Measurements from ENCODE around the gene ABCA4. TPM values are rescaled to one million over a fixed set of nuclear protein-coding genes. Genes with fewer than 3 reads are reported as not detected.

The ABCA4 gene
- total and polyA plus RNA-seq, 8 donors, result 0.83 to 2.7 (median 1.6) TPM

- H3K9me3 ChIP-seq, result no peaks in the 10 kb centered on the region
- intact Hi-C loops (cut with DNase I), result no loop called here
- H3K4me1 ChIP-seq, result no peaks in the 10 kb centered on the region
- H3K27ac ChIP-seq, result no peak overlapping the region
- TF ChIP-seq, protein P1, sequence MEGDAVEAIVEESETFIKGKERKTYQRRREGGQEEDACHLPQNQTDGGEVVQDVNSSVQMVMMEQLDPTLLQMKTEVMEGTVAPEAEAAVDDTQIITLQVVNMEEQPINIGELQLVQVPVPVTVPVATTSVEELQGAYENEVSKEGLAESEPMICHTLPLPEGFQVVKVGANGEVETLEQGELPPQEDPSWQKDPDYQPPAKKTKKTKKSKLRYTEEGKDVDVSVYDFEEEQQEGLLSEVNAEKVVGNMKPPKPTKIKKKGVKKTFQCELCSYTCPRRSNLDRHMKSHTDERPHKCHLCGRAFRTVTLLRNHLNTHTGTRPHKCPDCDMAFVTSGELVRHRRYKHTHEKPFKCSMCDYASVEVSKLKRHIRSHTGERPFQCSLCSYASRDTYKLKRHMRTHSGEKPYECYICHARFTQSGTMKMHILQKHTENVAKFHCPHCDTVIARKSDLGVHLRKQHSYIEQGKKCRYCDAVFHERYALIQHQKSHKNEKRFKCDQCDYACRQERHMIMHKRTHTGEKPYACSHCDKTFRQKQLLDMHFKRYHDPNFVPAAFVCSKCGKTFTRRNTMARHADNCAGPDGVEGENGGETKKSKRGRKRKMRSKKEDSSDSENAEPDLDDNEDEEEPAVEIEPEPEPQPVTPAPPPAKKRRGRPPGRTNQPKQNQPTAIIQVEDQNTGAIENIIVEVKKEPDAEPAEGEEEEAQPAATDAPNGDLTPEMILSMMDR (IDR thresholded peaks at IDR 0.05), result no peak
- H3K27me3 ChIP-seq, result no peaks in the 10 kb centered on the region
- H3K4me3 ChIP-seq, result no peak overlapping the region
- DNase-seq, result no peak
- ATAC-seq, result no peak
- no peaks in the 10 kb centered on the region for H3K36me3 ChIP-seq
Observed at GRCh38 chr1:93997756-93998155, 123.2 kb downstream of the ABCA4 start.

- Histone ChIP-seq H3K4me3 (no peak overlapping the region), H3K9me3 (no peaks in the 10 kb centered on the region), H3K27ac (no peak overlapping the region), H3K4me1 (peaks cover 0 to 2% of the 10 kb centered on the region in 2 donors), H3K27me3 (no peaks in the 10 kb centered on the region), H3K36me3 (no peaks in the 10 kb centered on the region)
- DNase-seq (no peak), ATAC-seq (no peak)
- intact Hi-C loops (cut with DNase I), result no loop called here
- TF ChIP-seq, protein P1 (IDR thresholded peaks at IDR 0.05), result no peak
Observed at GRCh38 chr1:93995837-93996536, 125.0 kb downstream of the ABCA4 start.

DNA sequence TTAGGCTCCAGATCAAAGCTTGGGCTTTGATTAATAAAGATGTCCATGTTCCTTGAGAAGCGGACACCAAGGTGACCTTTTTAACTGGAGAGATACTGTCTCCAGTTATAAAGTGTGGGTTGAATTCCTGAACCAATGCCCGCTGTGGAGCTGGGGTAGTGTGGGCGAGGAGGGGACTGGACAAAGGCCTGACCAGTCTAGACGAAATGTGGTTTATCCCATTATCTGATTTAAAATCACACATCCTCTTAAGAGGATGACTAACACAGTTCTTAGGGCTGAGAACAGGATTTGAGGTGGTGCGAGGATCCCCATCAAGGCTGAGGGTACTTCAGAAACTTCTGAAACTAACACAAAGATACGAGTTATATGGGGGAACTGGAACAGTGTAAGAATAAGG, 127.2 kb downstream of the ABCA4 start:
- ATAC-seq, result no peak
- H3K4me3 ChIP-seq, result no peak overlapping the region
- intact Hi-C loops (cut with DNase I), result no loop called here

DNA sequence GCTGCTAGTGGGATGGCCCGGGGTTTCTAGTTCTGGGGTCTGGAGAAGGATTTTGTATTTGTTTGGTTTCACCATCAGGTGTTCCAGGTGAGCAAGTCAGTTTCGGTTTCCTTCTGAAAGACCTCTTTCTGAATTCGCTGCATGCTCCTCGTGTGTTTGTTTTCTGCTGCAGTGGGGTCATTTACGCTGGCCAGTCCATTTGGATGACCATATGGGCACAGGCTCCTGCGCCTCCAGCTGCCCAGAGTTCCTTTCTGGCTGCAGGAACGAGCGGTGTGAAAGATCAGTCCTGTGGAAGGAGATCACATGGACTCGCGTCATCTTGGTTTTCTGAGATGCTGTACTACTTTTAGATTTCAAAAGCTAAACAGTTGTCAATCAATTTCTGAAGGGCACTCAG, 128.0 kb downstream of the ABCA4 start:
- TF ChIP-seq, protein P1 (IDR thresholded peaks at IDR 0.05), result no peak
- DNase-seq (no peak), ATAC-seq (no peak)
- Histone ChIP-seq H3K4me3 (no peak overlapping the region), H3K27ac (no peak overlapping the region), H3K4me1 (peaks cover 7 to 22% of the 10 kb centered on the region in 2 donors), H3K36me3 (no peaks in the 10 kb centered on the region), H3K9me3 (no peaks in the 10 kb centered on the region), H3K27me3 (no peaks in the 10 kb centered on the region)
- intact Hi-C loops (cut with DNase I), result no loop called here

More for the DNA sequence above, 127.2 kb downstream of the ABCA4 start:
- TF ChIP-seq, protein P1 (IDR thresholded peaks at IDR 0.05), result no peak
- Histone ChIP-seq H3K27ac (no peak overlapping the region), H3K4me1 (peaks cover 7 to 22% of the 10 kb centered on the region in 2 donors), H3K27me3 (no peaks in the 10 kb centered on the region), H3K9me3 (no peaks in the 10 kb centered on the region), H3K36me3 (no peaks in the 10 kb centered on the region)
- no peak for DNase-seq

DNA sequence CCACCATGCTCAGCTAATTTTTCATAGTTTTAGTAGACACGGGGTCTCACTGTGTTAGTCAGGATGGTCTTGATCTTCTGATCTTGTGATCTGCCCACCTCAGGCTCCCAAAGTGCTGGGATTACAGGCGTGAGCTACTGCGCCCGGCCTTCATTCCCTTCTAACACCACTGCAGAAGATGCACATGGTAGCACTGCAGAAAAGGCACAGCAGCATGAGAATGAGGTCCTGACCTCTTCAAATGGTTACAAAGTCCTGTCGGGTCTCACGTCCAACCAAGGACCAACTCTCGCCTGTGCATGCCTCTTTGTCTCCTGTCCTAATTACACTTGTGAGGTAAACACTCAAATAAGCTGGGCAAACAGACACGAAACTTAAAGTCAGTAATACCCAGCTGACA, 128.8 kb downstream of the ABCA4 start:
- H3K36me3 ChIP-seq, result no peaks in the 10 kb centered on the region
- no peak for DNase-seq
- no peak overlapping the region for H3K4me3 ChIP-seq
- H3K27me3 ChIP-seq, result no peaks in the 10 kb centered on the region
- ATAC-seq, result no peak
- peaks cover 7 to 22% of the 10 kb centered on the region in 2 donors for H3K4me1 ChIP-seq
- intact Hi-C loops (cut with DNase I), result no loop called here
- TF ChIP-seq, protein P1 (IDR thresholded peaks at IDR 0.05), result no peak
- no peaks in the 10 kb centered on the region for H3K9me3 ChIP-seq
- no peak overlapping the region for H3K27ac ChIP-seq

Measured in left lung (tissue), 10 donors.